ENCODE data around the gene PIGW.
"Not testable (repeated sequence)": the region's sequence is repeated elsewhere in the genome, so short reads cannot be mapped to it uniquely, and the experiment has no call there.

PIGW gene

DNA sequence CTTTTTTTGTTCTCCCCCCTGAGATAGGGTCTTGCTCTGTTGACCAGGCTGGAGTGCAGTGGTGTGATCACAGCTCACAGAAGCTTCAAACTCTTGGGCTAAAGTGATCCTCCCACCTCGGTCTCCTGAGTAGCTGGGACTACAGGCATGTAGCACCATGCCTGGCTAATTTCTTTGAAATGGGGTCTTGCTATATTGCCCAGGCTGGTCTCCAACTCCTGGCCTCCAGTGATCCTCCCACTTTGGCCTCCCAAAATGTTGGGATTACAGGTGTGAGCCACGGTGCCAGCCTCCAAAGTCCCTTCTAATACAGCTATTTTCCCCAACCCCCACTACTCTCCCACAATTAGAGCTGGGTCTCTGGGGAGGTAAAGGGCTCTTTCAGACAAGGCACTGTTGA lies 26.3 kb upstream of the PIGW start:
- not testable (repeated sequence) for DNase-seq (ENCODE audit: low read depth in 1 of 2, low spot score in 1 of 2)

DNA sequence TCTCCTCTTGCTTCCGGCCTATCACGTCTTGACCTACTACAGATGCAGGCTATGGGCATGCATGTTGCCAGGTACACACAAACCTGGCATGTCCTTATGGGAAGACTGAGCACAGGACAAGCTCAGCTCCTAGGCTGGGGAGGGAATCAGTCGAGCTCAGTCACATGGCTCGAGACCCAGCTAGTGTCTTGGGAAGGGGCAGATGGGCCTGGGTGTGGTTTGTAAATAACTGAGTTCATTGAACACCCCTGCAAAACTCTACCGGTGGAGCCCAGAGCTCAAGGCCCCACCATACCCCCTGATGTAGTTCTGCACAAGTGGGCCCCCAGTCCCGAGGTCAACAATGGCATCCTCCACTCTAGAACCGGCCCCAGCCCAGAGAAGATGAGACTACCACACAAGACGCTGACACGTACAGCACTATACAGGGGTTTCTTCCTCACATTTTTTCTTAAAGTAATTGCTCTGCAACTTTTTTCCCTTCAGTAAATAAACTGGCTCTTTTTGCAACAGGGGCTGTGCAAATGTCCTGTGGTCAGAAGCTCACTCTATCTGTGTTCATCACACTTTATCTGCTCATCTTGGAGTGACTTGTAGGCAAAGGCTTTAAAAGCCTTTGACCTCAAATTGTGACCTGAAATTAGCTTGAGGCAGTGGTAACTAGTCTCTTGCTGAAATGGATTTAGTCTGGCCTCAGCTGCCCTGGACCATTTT lies 25.4 kb upstream of the PIGW start:
- DNase-seq (ENCODE audit: low read depth in 1 of 2, low spot score in 1 of 2): no peak

- no peak for DNase-seq (ENCODE audit: low read depth in 1 of 2, low spot score in 1 of 2)
Measured at GRCh38 chr17:36510636-36511035, 24.2 kb upstream of the PIGW start.

- DNase-seq (ENCODE audit: low read depth in 1 of 2, low spot score in 1 of 2): no peak
Measured at GRCh38 chr17:36511216-36511615, 23.6 kb upstream of the PIGW start.

DNA sequence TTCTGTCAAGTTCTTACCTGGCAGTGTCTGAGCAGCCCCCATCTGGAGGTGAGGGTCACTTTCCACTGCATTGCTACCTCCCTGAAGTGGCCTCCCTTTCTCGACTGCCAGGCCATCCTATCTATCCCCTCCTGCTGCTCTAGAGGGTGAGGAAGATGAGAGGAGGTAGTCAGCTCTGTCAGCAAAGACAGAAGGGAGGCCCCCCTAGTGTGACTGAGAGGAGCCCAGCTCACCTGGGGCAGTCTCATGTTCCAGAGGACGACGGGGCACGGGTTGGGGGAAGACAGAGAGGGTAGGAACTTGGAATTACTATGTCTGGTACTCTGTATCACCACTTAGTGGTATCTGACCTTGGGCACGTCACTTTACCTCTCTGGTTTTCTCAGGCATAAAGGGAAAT lies 22.1 kb upstream of the PIGW start:
- no peak for DNase-seq (ENCODE audit: low read depth in 1 of 2, low spot score in 1 of 2)

DNA sequence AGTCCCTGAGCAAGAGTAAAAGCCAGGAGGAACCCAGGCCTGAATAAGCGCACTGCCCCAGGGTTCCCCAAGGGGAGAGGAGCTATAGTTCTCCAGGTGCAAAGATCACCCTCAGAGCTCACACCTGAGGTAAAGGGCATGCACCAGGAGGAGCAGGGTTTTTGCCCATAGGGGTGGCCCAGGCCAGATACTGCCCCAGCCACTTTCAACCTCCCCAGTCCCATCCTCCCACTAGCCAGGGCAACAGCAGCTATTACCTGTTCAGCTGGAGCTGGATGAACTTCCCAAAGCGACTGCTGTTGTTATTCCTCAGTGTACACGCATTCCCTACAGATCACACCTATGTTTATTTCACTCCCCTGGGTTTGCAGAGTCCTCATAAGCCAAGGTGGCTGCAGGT lies 19.9 kb upstream of the PIGW start:
- no peak for DNase-seq (ENCODE audit: low read depth in 1 of 2, low spot score in 1 of 2)

DNA sequence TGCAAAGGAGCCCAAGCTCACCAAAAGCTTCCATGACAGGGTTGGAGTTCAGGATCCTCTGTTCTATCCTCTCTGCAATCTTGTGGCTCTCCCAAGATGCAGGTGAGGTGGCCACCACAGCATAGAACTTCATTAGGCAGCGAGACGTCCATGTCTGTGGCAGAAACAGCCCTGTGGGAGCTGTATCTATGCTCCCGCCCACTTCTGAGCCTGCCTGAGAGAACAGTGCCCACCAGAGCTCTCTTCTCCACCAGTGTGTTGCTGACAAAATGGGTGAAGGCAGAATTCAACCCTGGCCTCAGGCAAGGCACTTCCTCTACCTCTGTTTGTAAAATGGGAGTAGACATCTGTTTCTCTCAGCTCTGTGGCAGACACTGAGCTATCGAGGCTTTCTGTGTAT lies 18.9 kb upstream of the PIGW start:
- no peak for DNase-seq (ENCODE audit: low read depth in 1 of 2, low spot score in 1 of 2)

- no peak for DNase-seq (ENCODE audit: low read depth in 1 of 2, low spot score in 1 of 2)
Measured at GRCh38 chr17:36523113-36523512, 11.7 kb upstream of the PIGW start.

GRCh38 chr17:36524428-36524876 lies 10.3 kb upstream of the PIGW start:
- peak in 1 of 2 donors; percentile 16 for DNase-seq (ENCODE audit: low read depth in 1 of 2, low spot score in 1 of 2)

DNA sequence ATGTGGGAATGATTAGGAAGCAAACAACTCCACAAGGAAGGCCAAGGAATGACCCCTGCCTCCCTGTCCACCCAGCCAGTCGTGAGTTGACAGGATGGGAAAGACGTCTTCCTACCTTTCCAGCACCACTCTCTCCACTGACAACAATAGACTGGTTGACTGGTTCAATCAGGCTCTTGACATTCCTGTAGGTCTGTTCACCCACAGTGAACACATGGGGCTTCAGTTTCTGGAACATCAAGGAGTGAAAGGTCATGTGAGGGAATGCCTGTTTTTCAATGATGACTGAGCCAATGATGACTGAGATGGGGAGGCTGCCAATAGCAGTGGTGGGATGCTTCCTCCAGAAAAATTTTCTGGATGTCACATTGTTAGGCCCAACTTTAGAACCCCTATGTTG lies 9.7 kb upstream of the PIGW start:
- no peak for DNase-seq (ENCODE audit: low read depth in 1 of 2, low spot score in 1 of 2)

DNA sequence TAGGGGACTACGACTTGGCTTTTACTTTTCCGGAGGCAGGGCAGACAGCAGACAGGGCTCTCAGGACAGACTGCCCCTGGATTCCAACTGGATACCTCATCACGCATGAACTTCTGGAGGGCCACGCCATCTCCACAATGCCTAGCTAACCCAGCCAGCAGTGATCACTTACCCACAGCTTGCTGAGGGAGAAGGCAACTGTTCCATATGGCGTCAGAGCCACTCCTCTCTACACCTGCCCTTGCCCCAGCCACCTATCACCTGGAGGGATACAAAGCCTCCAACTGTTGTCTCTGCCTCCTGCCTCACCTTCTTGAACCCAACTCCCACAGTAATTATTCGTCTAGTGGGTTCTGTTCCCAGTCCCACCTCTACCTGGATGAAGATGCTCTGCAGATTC lies 8.9 kb upstream of the PIGW start:
- DNase-seq (ENCODE audit: low read depth in 1 of 2, low spot score in 1 of 2): no peak

DNA sequence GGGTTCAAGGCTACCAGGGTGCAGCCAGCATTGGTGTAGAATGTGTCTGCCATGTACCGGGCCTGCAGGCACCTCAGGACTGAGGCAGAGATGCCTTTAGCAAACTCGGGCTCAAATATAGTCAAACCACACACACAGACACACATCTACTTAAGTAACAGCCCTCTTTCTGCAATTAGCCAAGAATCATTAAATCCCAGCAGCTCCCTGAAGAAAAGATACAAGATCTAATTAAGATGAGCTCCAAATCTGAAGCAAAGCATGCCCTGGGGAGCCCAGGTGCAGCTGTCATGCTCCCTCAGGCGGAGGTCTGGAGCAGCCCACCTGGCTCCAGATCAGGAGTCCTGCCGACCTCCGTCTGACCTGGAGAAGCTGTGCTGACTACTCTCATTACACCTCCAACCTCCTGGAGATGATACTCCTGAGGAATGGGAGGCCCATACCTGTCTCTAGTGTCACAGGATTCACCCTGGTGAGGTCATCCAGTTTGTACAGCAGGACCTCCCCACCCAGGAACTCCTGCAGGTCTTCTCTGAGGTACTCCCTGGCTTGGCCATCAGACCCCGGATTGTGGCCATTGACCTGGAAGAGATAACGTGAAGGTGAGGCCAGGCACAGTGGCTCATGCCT lies 7.1 kb upstream of the PIGW start:
- no peak for DNase-seq (ENCODE audit: low read depth in 1 of 2, low spot score in 1 of 2)

DNA sequence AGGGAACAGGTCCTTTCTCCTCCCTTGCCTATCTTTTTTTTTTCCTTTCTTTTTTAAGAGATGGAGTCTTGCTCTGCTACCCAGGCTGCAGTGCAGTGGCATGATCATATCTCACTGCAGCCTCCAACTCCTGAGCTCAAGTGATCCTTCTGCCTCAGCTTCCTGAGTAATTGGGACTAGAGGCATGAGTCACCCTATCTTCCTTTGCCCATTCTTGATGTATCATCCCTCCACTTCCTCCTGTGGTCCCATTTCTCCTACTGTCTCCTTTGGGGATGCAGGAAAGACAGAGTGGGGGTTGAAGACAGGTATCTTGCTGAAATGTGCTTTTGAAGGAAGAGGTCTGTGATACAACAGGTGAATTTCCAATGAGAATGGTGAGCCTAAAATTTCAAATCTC lies 5.7 kb upstream of the PIGW start:
- DNase-seq (ENCODE audit: low read depth in 1 of 2, low spot score in 1 of 2): no peak

GRCh38 chr17:36532435-36532975 lies 2.3 kb upstream of the PIGW start:
- DNase-seq (ENCODE audit: low read depth in 1 of 2, low spot score in 1 of 2): no peak

GRCh38 chr17:36533935-36534839 lies 600 bp upstream of the PIGW start:
- no peak for DNase-seq (ENCODE audit: low read depth in 1 of 2, low spot score in 1 of 2)

- no peak for DNase-seq (ENCODE audit: low read depth in 1 of 2, low spot score in 1 of 2)
Measured at GRCh38 chr17:36535669-36536081, 888 bp downstream of the PIGW start.

DNA sequence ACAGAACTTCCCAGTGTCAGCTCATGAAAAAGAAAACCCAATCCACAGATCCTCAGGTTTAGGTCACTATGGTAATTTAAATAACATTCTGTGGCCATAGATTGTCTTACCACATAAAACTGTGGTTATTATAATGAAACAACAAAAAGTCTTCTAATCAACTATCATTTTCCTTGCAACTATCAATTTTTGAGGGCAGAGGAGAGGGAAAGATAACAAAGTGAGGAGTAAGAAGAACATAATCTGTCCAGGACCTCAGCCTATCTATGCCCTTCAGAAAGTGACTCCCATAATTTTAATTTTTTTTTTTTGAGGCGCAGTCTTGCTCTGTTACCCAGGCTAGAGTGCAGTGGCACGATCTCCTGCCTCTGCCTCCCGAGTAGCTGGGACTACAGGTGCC lies 5.9 kb downstream of the PIGW start:
- no peak for DNase-seq (ENCODE audit: low read depth in 1 of 2, low spot score in 1 of 2)

DNA sequence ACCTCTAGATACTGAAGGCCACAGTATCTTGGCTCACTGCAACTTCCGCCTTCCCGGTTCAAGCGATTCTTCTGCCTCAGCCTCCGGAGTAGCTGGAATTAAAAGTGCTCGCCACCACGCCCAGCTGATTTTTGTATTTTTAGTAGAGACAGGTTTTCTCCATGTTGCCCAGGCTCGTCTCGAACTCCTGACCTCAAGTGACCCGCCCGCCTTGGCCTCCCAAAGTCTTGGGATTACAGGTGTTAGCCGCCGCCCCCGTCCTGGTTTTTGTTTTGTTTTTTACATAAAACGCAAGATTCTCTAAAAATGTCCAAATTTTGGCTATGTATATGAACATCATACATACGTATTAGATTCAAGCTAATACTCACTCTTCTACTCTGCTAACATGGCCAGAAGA lies 8.0 kb downstream of the PIGW start:
- DNase-seq (ENCODE audit: low read depth in 1 of 2, low spot score in 1 of 2): no peak

GRCh38 chr17:36544044-36544306 lies 9.2 kb downstream of the PIGW start:
- no peak for DNase-seq (ENCODE audit: low read depth in 1 of 2, low spot score in 1 of 2)

DNA sequence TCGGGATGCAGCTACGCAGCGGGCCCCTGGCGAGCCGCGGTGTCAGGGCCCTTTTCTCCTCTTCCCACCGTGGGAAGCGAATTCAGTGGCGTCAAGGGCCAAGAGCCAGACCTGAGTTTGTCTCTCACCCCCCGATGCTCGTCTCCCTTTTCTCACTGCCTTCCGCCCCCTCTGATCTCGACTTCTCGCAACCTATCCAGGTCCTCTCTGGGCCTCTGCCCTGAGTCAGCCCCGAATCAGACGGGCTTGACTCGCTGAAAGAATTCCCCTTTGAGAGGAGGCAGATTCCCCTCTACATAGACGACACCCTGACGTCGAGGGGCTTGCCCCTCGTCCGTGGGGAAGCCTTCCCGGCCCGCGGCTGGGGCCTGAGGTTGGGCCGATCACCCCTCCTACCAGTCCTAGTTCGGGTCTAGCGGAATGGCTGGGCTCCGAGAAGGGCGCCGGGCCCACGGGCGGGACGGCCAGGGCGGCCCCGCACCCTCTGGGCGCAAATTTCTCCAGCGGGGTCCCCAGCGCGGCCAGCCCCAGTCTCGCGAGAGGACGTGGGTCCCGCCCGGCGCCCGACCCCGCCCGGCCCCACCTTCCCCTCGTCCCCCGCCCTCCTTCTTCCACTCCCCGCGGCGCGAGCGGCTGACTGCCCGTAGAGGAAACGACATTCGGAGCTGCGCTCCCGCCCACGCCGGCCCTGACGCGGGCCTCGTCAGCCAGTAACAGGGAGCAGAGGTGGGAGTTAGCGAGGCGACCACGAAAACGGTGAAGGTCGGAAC lies 9.7 kb downstream of the PIGW start, which contains the start of gene GGNBP2:
Gene GGNBP2, plus strand, starts transcription at position 613 of the 770 bp plus-strand sequence. CDS start 806 bp downstream, outside the sequence.
- peak; percentile 86 to 87 for DNase-seq (ENCODE audit: low read depth in 1 of 2, low spot score in 1 of 2)

DNA sequence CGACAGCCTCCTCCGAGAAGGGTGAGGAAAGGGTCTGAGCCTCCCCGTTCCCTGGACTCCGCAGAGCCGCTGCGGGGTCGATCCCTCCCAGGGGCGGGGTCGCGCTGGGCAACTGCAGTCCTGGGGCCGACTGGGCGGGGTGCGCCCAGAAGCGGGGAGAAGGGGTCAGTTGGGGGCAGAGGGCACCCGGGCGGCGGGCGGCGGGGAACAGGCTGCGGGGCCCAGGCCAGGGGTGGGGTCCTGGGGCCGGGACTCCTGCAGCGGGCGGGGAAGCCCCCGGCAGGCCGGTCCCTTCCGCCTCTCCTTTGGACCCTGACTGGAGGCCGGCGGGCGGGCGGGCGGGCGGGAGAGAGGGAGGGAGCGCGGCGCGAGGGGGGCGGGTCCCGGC lies 10.3 kb downstream of the PIGW start:
- DNase-seq (ENCODE audit: low read depth in 1 of 2, low spot score in 1 of 2): no peak

Data from activated CD4-positive, alpha-beta T cell treated with anti-CD3 and anti-CD28 coated beads, Interleukin-2, amount 50 U/mL, for 24 hours (primary cell).